HepG2 (cell line): ENCODE data around the gene PEX11B. TPM values are rescaled to one million over a fixed set of nuclear protein-coding genes. Genes with fewer than 3 reads are reported as not detected.

Experiments used
- ATAC-seq: fragments of 200-7000 bp; cut with Tn5 transposase; 3 replicates; pipeline ENCODE4 v1.9.1; 2020; ENCODE audit warnings: mild to moderate bottlenecking, moderate library complexity
- BruUV-seq: library from RNA; stranded (reverse); fragments of 400-500 nt; replicated peaks from 2 replicates; lab custom pipeline; 2021; lab: Mats Ljungman, UMichigan
- CTCF ChIA-PET: fragments of 300-600 bp; formaldehyde crosslinking; extraction: SDS; loops from one replicate; lab custom pipeline; 2021; ENCODE audit warnings: low total read pairs, inconsistent platforms, low intra/inter-chr PET ratio; lab: Yijun Ruan, JAX
- POLR2A ChIA-PET: fragments of 350-600 bp; sonication (Branson Sonifier 250); formaldehyde crosslinking; loops from one replicate; lab custom pipeline; 2020; ENCODE audit warnings: antibody characterized with exemption, inconsistent platforms; lab: Yijun Ruan, JAX
- DNase-seq: peaks from one replicate; pipeline ENCODE4 v3.0.0-alpha.2; 2015; ENCODE audit warnings: low spot score
- FAIRE-seq: peaks from 3 replicates; lab custom pipeline; 2011; peaks lifted over from hg19 to GRCh38; lab: Jason Lieb, UNC
- H2AFZ ChIP-seq: one replicate; pipeline ENCODE4 v1.6.1; 2011; ENCODE audit warnings: low read length, inconsistent platforms
- H3K27ac ChIP-seq: fragments of 300-600 bp; 3 replicates; pipeline ENCODE4 v1.8.0; 2011; ENCODE audit warnings: mixed run types, mild to moderate bottlenecking, mixed read lengths, low read length, inconsistent platforms; ENCODE audit not compliant: insufficient read depth; ENCODE audit errors: extremely low read length
- H3K27me3 ChIP-seq, 2 experiments: fragments of 200-600 bp in 1 of 2; 2 replicates in 1 of 2; 3 replicates in 1 of 2; pipeline versions ENCODE4 v1.6.0 to v1.8.0; 2011; ENCODE audit warnings: low read length in 2 of 2, mild to moderate bottlenecking in 2 of 2, moderate library complexity in 2 of 2, inconsistent platforms in 1 of 2; ENCODE audit not compliant: insufficient read depth in 2 of 2, control insufficient read depth in 1 of 2
- H3K36me3 ChIP-seq, 2 experiments: fragments of 200-600 bp in 1 of 2; replicated peaks in 1 of 2; 2 replicates in 1 of 2; 3 replicates in 1 of 2; pipeline versions ENCODE4 v1.5.1 to v1.8.0; 2011; ENCODE audit warnings: low read length in 2 of 2, inconsistent platforms in 1 of 2; ENCODE audit not compliant: insufficient read depth in 2 of 2, control insufficient read depth in 1 of 2
- H3K4me1 ChIP-seq: 2 replicates; pipeline ENCODE4 v1.5.1; 2012; ENCODE audit warnings: low read length, inconsistent platforms; ENCODE audit not compliant: insufficient read depth
- H3K4me2 ChIP-seq: 2 replicates; pipeline ENCODE4 v1.6.0; 2011; ENCODE audit warnings: low read depth, low read length, inconsistent platforms
- H3K4me3 ChIP-seq, 3 experiments: fragments of 200-600 bp in 1 of 3; sonication (generic), shearing (Covaris generic) in 1 of 3; replicated peaks in 1 of 3; 2 replicates each; pipeline ENCODE4 v1.5.1; 2011 to 2016; ENCODE audit warnings: low read length in 3 of 3, inconsistent platforms in 2 of 3, low read depth in 2 of 3, mild to moderate bottlenecking in 2 of 3, control low read depth in 1 of 3, mixed read lengths in 1 of 3; ENCODE audit not compliant: insufficient read depth in 1 of 3
- H3K79me2 ChIP-seq: one replicate; pipeline ENCODE4 v1.6.1; 2011; ENCODE audit warnings: low read length, inconsistent platforms; ENCODE audit not compliant: insufficient read depth
- H3K9ac ChIP-seq: 2 replicates; pipeline ENCODE4 v1.6.0; 2011; ENCODE audit warnings: mild to moderate bottlenecking, low read depth, low read length, inconsistent platforms; ENCODE audit not compliant: insufficient read depth
- H3K9me3 ChIP-seq: 2 replicates; pipeline ENCODE4 v1.5.1; 2012; ENCODE audit warnings: mild to moderate bottlenecking, low read length
- H4K20me1 ChIP-seq: 2 replicates; pipeline ENCODE4 v1.6.0; 2011; ENCODE audit warnings: inconsistent platforms, mild to moderate bottlenecking, low read length, moderate library complexity; ENCODE audit not compliant: insufficient read depth
- BRD4 ChIP-seq: sonication (generic); formaldehyde crosslinking; IDR thresholded peaks from 2 replicates; pipeline ENCODE4 v1.4.0; 2020; ENCODE audit warnings: missing genetic modification reagents
- DNMT3B ChIP-seq: conservative IDR thresholded peaks from 2 replicates; pipeline ENCODE4 v1.6.1; 2016; ENCODE audit warnings: missing biosample characterization, control low read depth
- DRAP1 ChIP-seq: IDR thresholded peaks from 2 replicates; pipeline ENCODE4 v1.6.1; 2016; ENCODE audit warnings: missing genetic modification reagents, missing compliant biosample characterization
- POLR2G ChIP-seq: fragments of 200-400 bp; formaldehyde crosslinking; IDR thresholded peaks from 2 replicates; pipeline ENCODE4 v1.6.1; 2018; ENCODE audit warnings: mild to moderate bottlenecking, low read depth, low read length, moderate library complexity
- TBP ChIP-seq: sonication (generic); formaldehyde crosslinking; IDR thresholded peaks from 2 replicates; pipeline ENCODE4 v1.5.0; 2020; ENCODE audit warnings: missing genetic modification reagents
- YEATS4 ChIP-seq: sonication (generic); formaldehyde crosslinking; IDR thresholded peaks from 2 replicates; pipeline ENCODE4 v1.4.0; 2020; ENCODE audit warnings: missing genetic modification reagents, borderline replicate concordance
- ZBED4 ChIP-seq: sonication (generic); formaldehyde crosslinking; IDR thresholded peaks from 2 replicates; pipeline ENCODE4 v1.4.0; 2020; ENCODE audit warnings: missing genetic modification reagents, borderline replicate concordance
- ZFX ChIP-seq: sonication (generic); formaldehyde crosslinking; IDR thresholded peaks from 2 replicates; pipeline ENCODE4 v1.4.0; 2020; ENCODE audit warnings: mild to moderate bottlenecking, low read depth, missing genetic modification reagents, moderate library complexity
- ZNF232 ChIP-seq: sonication (generic); formaldehyde crosslinking; IDR thresholded peaks from 2 replicates; pipeline ENCODE4 v1.4.0; 2020; ENCODE audit warnings: missing genetic modification reagents, borderline replicate concordance
- ZNF331 ChIP-seq: sonication (generic); formaldehyde crosslinking; IDR thresholded peaks from 2 replicates; pipeline ENCODE4 v1.4.0; 2020; ENCODE audit warnings: missing genetic modification reagents
- ZNF414 ChIP-seq: sonication (generic); formaldehyde crosslinking; IDR thresholded peaks from 2 replicates; pipeline ENCODE4 v1.5.0; 2020; ENCODE audit warnings: missing genetic modification reagents
- ZNF775 ChIP-seq: sonication (generic); formaldehyde crosslinking; IDR thresholded peaks from 2 replicates; pipeline ENCODE4 v1.4.0; 2020; ENCODE audit warnings: missing genetic modification reagents, mild to moderate bottlenecking, moderate library complexity, borderline replicate concordance
- ZNF850 ChIP-seq: sonication (generic); formaldehyde crosslinking; conservative IDR thresholded peaks from 2 replicates; pipeline ENCODE4 v1.9.0; 2021; ENCODE audit warnings: mild to moderate bottlenecking, missing genetic modification reagents
- ZXDC ChIP-seq: sonication (generic); formaldehyde crosslinking; IDR thresholded peaks from 2 replicates; pipeline ENCODE4 v1.5.0; 2020; ENCODE audit warnings: mild to moderate bottlenecking, missing genetic modification reagents
- WGBS: methylation state at CpG from one replicate; pipeline ENCODE4 v1.1.6; 2017; ENCODE audit warnings: low lambda C conversion rate; 5-methylcytosine and 5-hydroxymethylcytosine counted together
- in situ Hi-C: cut with HindIII; loops from 2 replicates; pipeline ENCODE4 v1.10.0; 2017; ENCODE audit warnings: low pct_unique_long_range_greater_than_20kb; ENCODE audit not compliant: extremely low pct_ligation_motif_present
- intact Hi-C: fragments of 100-400 bp; cut with micrococcal nuclease; formaldehyde crosslinking; loops from one replicate; pipeline ENCODE4 v1.10.0; 2022; ENCODE audit not compliant: unreplicated experiment
- polyA plus RNA-seq, 8 experiments: library from polyadenylated mRNA; depleted of rRNA in 3 of 8; stranded (reverse) in 7 of 8; unstranded in 1 of 8; fragments of >200 nt; fragmentation: Illumina TruSeq in 4 of 8; extraction: Trizol in 4 of 8; gene quantifications; 2 replicates each; pipeline versions ENCODE4 v1.2.1 to v1.2.3, GENCODE V29; 2011 to 2016; ENCODE audit warnings: low read depth in 4 of 8, missing spikeins in 1 of 8, mixed read lengths in 1 of 8; ENCODE audit not compliant: insufficient read depth in 1 of 8
- total RNA-seq, 5 experiments: library from RNA; depleted of rRNA; stranded (reverse); fragments of >200 nt; fragmentation: Illumina TruSeq; extraction: Trizol; gene quantifications; 2 replicates each; pipeline ENCODE4 v1.2.3, GENCODE V29; 2016; ENCODE audit warnings: low read depth in 1 of 5

Gene PEX11B
- total and polyA plus RNA-seq, 2 of the 13 experiments (the other 11 are each of a cell fraction or from before 2014, with no cell fraction given) = 21.6 to 48.4 TPM

GRCh38 chr1:145891587-145892485 is 26.7 kb downstream of the PEX11B start:
- in situ Hi-C loops (no loop called here), intact Hi-C loops (loop anchor here (1.0 to 5.0 kb wide), 6 partner anchors 18 to 121 kb away; partner anchors contain the start of genes ITGA10, LIX1L, PIAS3 and RBM8A)
- Histone ChIP-seq H2AFZ (peak overlapping the region; percentile 57), H3K4me1 (peaks cover 81% of the 10 kb centered on the region), H3K79me2 (no peaks in the 10 kb centered on the region), H3K9ac (peak overlapping the region; percentile 47), H3K4me3 (peak overlapping the region in 1 of 3 experiments; percentile 21; a peak in 2 of 6 replicates), H4K20me1 (no peaks in the 10 kb centered on the region), H3K27ac (peak overlapping the region; percentile 63), H3K36me3 (no peaks in the 10 kb centered on the region), H3K4me2 (peak overlapping the region; percentile 71), H3K9me3 (no peaks in the 10 kb centered on the region), H3K27me3 (no peaks in the 10 kb centered on the region)
- ATAC-seq = peak; percentile 94
- BruUV-seq = no TSS peak
- peak; percentile 99 for DNase-seq
- CTCF ChIA-PET = interaction anchor here (0.9 to 3.3 kb wide), 8 partner anchors 9 to 121 kb away, joined by 3 to 93 read pairs (median 7); partner anchors contain the start of genes ITGA10, RBM8A and TXNIP
- FAIRE-seq = peak; percentile 93
- WGBS = 2% methylated on average over 6 of the region's 6 CpGs
- POLR2A ChIA-PET = interaction anchor here (0.6 to 2.9 kb wide), 18 partner anchors 11 to 161 kb away, joined by 3 to 29 read pairs (median 4); partner anchors contain the start of genes ANKRD34A, ITGA10, NUDT17 and PEX11B
- TF ChIP-seq ZNF414 (CRISPR knock-in tag) (no peak), ZFX (CRISPR knock-in tag) (no peak), ZNF850 (CRISPR knock-in tag) (no peak), ZBED4 (CRISPR knock-in tag) (peak; percentile 50; the same call in 1 of the 2 replicates), BRD4 (CRISPR knock-in tag) (0 out of 2 replicates have a peak, but pooled peaks have one; percentile 59), YEATS4 (CRISPR knock-in tag) (peak; percentile 57; the same call in 1 of the 2 replicates), POLR2G (peak; percentile 75), ZNF232 (CRISPR knock-in tag) (peak; percentile 73; the same call in 1 of the 2 replicates), ZXDC (CRISPR knock-in tag) (no peak), DNMT3B (CRISPR knock-in tag) (no peak), TBP (no peak), DRAP1 (CRISPR knock-in tag) (peak; percentile 64; the same call in 1 of the 2 replicates), ZNF331 (CRISPR knock-in tag) (peak; percentile 78), ZNF775 (CRISPR knock-in tag) (no peak)
